HL-60 (cell line): ENCODE data around the gene SLC25A29.

Experiments used
- DNase-seq, 2 experiments: peaks; one replicate each; pipeline ENCODE4 v3.0.0-alpha.2; 2010 to 2020; ENCODE audit warnings: low read depth in 1 of 2, low spot score in 1 of 2
- H3K27ac ChIP-seq: fragments of 250-450 bp; sonication (Bioruptor Pico); replicated peaks from 2 replicates; pipeline ENCODE4 v1.5.1; 2020; ENCODE audit warnings: mild to moderate bottlenecking, moderate library complexity
- H3K27me3 ChIP-seq: fragments of 250-450 bp; sonication (Bioruptor Pico); 2 replicates; pipeline ENCODE4 v1.5.1; 2021; ENCODE audit warnings: mild to moderate bottlenecking, moderate library complexity; ENCODE audit not compliant: insufficient read depth, poor library complexity, severe bottlenecking
- H3K4me3 ChIP-seq: replicated peaks from 2 replicates; pipeline ENCODE4 v1.5.1; 2011; ENCODE audit warnings: mild to moderate bottlenecking, control low read depth, low read length; ENCODE audit not compliant: insufficient read depth
- GABPA ChIP-seq: IDR thresholded peaks from 2 replicates; pipeline ENCODE4 v1.6.1; 2012; ENCODE audit warnings: low read depth
- POLR2AphosphoS5 ChIP-seq: IDR thresholded peaks from 2 replicates; pipeline ENCODE4 v1.6.1; 2012; ENCODE audit warnings: low read depth
- REST ChIP-seq: IDR thresholded peaks from 2 replicates; pipeline ENCODE4 v1.6.1; 2012; ENCODE audit warnings: low read depth; ENCODE audit not compliant: insufficient replicate concordance
- SPI1 ChIP-seq: IDR thresholded peaks from 2 replicates; pipeline ENCODE4 v1.6.1; 2012; ENCODE audit warnings: low read depth, mild to moderate bottlenecking, borderline replicate concordance
- TF ChIP-seq, protein P1 (sequence below): IDR thresholded peaks from one replicate; pipeline ENCODE4 v1.5.1; 2011; ENCODE audit warnings: low read length, control low read depth, inconsistent platforms; ENCODE audit not compliant: insufficient read depth

Gene SLC25A29

GRCh38 chr14:100323942-100324307 lies 17.7 kb upstream of the SLC25A29 start:
- H3K27ac ChIP-seq: no peak overlapping the region
- no peak for DNase-seq
- TF ChIP-seq REST: no peak
- TF ChIP-seq, protein P1, sequence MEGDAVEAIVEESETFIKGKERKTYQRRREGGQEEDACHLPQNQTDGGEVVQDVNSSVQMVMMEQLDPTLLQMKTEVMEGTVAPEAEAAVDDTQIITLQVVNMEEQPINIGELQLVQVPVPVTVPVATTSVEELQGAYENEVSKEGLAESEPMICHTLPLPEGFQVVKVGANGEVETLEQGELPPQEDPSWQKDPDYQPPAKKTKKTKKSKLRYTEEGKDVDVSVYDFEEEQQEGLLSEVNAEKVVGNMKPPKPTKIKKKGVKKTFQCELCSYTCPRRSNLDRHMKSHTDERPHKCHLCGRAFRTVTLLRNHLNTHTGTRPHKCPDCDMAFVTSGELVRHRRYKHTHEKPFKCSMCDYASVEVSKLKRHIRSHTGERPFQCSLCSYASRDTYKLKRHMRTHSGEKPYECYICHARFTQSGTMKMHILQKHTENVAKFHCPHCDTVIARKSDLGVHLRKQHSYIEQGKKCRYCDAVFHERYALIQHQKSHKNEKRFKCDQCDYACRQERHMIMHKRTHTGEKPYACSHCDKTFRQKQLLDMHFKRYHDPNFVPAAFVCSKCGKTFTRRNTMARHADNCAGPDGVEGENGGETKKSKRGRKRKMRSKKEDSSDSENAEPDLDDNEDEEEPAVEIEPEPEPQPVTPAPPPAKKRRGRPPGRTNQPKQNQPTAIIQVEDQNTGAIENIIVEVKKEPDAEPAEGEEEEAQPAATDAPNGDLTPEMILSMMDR: no peak
- no peak for TF ChIP-seq POLR2AphosphoS5
- TF ChIP-seq SPI1: no peak
- no peak for TF ChIP-seq GABPA
- H3K27me3 ChIP-seq: no peaks in the 10 kb centered on the region
- H3K4me3 ChIP-seq: no peak overlapping the region

DNA sequence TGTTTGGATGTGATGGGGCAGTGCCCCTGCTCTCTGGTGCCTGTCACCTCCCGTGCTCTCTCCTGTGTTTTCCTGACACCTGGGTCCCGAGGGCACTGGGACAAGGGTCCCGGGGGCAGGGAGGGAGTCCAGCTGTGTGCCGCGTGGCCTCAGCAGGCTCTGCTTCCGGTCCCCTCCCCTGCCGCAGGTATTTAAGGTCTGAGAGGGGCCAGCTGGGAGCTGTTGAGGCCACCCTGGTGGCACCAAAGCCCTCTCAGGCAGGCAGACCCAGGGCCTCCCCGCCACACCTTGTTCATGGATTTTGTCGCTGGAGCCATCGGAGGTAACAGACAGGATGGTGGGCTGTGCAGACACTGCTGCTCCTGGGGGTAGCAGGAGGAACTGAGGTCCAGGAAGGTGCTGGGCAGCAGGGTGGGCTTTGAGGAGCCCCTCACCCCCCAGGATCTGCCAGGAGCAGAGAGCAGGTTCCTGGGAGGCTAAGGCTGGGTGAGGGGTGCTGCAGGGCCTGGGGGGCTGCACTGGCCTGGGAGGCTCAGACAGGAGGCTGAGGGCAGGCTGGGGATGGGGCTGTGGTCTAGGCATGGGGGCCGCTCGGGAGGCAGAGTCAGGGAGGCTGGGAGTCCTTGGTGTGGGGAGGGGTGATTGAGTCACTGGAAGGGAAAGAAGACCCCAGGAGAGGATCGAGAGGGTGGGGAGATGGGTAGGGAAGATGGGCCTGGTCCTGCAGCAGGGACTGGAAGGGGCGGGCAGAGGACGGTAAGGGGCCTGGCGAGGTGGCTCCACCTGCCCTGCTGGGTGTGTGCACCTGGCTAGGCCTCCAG lies 17.1 kb upstream of the SLC25A29 start, which contains the start of gene SLC25A47:
TSS of gene SLC25A47 (plus strand) at position 219 of the 821 bp plus-strand sequence. CDS start at position 295, 76 bp downstream.
- no peak for TF ChIP-seq POLR2AphosphoS5
- TF ChIP-seq SPI1: no peak
- TF ChIP-seq GABPA: no peak
- no peak for TF ChIP-seq REST
- TF ChIP-seq, protein P1: no peak
- no peak for DNase-seq
- Histone ChIP-seq H3K27ac (no peak within 1 kb of the TSS), H3K27me3 (no peaks in the 10 kb centered on the region), H3K4me3 (no peak within 1 kb of the TSS)

- H3K27ac ChIP-seq: no peak overlapping the region
- TF ChIP-seq GABPA: no peak
- H3K27me3 ChIP-seq: no peaks in the 10 kb centered on the region
- no peak overlapping the region for H3K4me3 ChIP-seq
- DNase-seq: no peak
These were observed 16.1 kb upstream of the SLC25A29 start for GRCh38 chr14:100322138-100322957.

- H3K4me3 ChIP-seq: no peak overlapping the region
- no peak for DNase-seq
- no peak overlapping the region for H3K27ac ChIP-seq
- no peaks in the 10 kb centered on the region for H3K27me3 ChIP-seq
- TF ChIP-seq POLR2AphosphoS5 (no peak), GABPA (no peak)
These were observed 15.4 kb upstream of the SLC25A29 start for GRCh38 chr14:100321473-100322137.
